SK-N-SH treated with all-trans-retinoic acid at 6 μM for 48 hours (cell line): ENCODE measurements around the gene RPRD1A.

Source experiments
- ATAC-seq: fragments of 200-7000 bp; cut with Tn5 transposase; 3 replicates; pipeline ENCODE4 v1.9.1; 2020; ENCODE audit warnings: mild to moderate bottlenecking, moderate library complexity
- ARNTL ChIP-seq: fragments of 450-650 bp; formaldehyde crosslinking; IDR thresholded peaks from 2 replicates; pipeline ENCODE4 v1.5.0; 2020; ENCODE audit warnings: low read depth, mild to moderate bottlenecking, moderate library complexity, borderline replicate concordance
- BACH2 ChIP-seq: fragments of 250-450 bp; sonication (Bioruptor Pico); IDR thresholded peaks from 2 replicates; pipeline ENCODE4 v1.9.0; 2021; ENCODE audit warnings: mild to moderate bottlenecking, borderline replicate concordance
- CREB5 ChIP-seq: fragments of 250-450 bp; sonication (Bioruptor Pico); IDR thresholded peaks from 2 replicates; pipeline ENCODE4 v1.5.1; 2020; ENCODE audit warnings: low read depth, mild to moderate bottlenecking, moderate library complexity
- CSDC2 ChIP-seq: fragments of 250-450 bp; sonication (Bioruptor Pico); IDR thresholded peaks from 2 replicates; pipeline ENCODE4 v1.5.0; 2020; ENCODE audit warnings: mild to moderate bottlenecking, moderate library complexity
- CSRNP3 ChIP-seq: fragments of 250-450 bp; sonication (Bioruptor Pico); IDR thresholded peaks from 2 replicates; pipeline ENCODE4 v1.5.1; 2021; ENCODE audit warnings: mild to moderate bottlenecking, moderate library complexity
- GLIS3 ChIP-seq: fragments of 250-450 bp; sonication (Bioruptor Pico); IDR thresholded peaks from 2 replicates; pipeline ENCODE4 v1.5.0; 2020; ENCODE audit warnings: mild to moderate bottlenecking, moderate library complexity
- OSR1 ChIP-seq: fragments of 250-450 bp; sonication (Bioruptor Pico); IDR thresholded peaks from 2 replicates; pipeline ENCODE4 v1.8.0; 2022; ENCODE audit warnings: moderate library complexity, mild to moderate bottlenecking, inconsistent platforms
- PATZ1 ChIP-seq: fragments of 250-450 bp; sonication (Bioruptor Pico); IDR thresholded peaks from 2 replicates; pipeline ENCODE4 v1.8.0; 2020; ENCODE audit warnings: mild to moderate bottlenecking, moderate library complexity, borderline replicate concordance
- PPARA ChIP-seq: fragments of 250-450 bp; sonication (Bioruptor Pico); IDR thresholded peaks from 2 replicates; pipeline ENCODE4 v1.5.0; 2020; ENCODE audit warnings: mild to moderate bottlenecking, borderline replicate concordance
- RARB ChIP-seq: fragments of 250-450 bp; sonication (Bioruptor Pico); IDR thresholded peaks from 2 replicates; pipeline ENCODE4 v1.8.0; 2021; ENCODE audit warnings: mild to moderate bottlenecking, moderate library complexity
- SNAI2 ChIP-seq: fragments of 250-450 bp; sonication (Bioruptor Pico); IDR thresholded peaks from 2 replicates; pipeline ENCODE4 v1.5.0; 2020; ENCODE audit warnings: mild to moderate bottlenecking, moderate library complexity
- TCF4 ChIP-seq: fragments of 250-450 bp; sonication (Bioruptor Pico); IDR thresholded peaks from 2 replicates; pipeline ENCODE4 v1.8.0; 2021; ENCODE audit warnings: mild to moderate bottlenecking, moderate library complexity, borderline replicate concordance
- ZC3H10 ChIP-seq: fragments of 250-450 bp; sonication (Bioruptor Pico); IDR thresholded peaks from 2 replicates; pipeline ENCODE4 v1.5.1; 2021; ENCODE audit warnings: mild to moderate bottlenecking, moderate library complexity
- ZFP3 ChIP-seq: fragments of 250-450 bp; sonication (Bioruptor Pico); IDR thresholded peaks from 2 replicates; pipeline ENCODE4 v1.5.0; 2020; ENCODE audit warnings: mild to moderate bottlenecking, moderate library complexity
- ZFP30 ChIP-seq: fragments of 450-650 bp; formaldehyde crosslinking; IDR thresholded peaks from 2 replicates; pipeline ENCODE4 v1.5.0; 2022; ENCODE audit warnings: mild to moderate bottlenecking, moderate library complexity
- ZNF565 ChIP-seq: fragments of 450-650 bp; formaldehyde crosslinking; conservative IDR thresholded peaks from 2 replicates; pipeline ENCODE4 v1.5.0; 2020; ENCODE audit warnings: low read depth, mild to moderate bottlenecking, moderate library complexity
- ZNF70 ChIP-seq: fragments of 450-650 bp; formaldehyde crosslinking; IDR thresholded peaks from 2 replicates; pipeline ENCODE4 v1.5.0; 2020; ENCODE audit warnings: mild to moderate bottlenecking, moderate library complexity
- ZNF8 ChIP-seq: fragments of 450-650 bp; formaldehyde crosslinking; IDR thresholded peaks from 2 replicates; pipeline ENCODE4 v1.5.0; 2020; ENCODE audit warnings: mild to moderate bottlenecking, moderate library complexity
- TF ChIP-seq, protein P1 (sequence below): fragments of 250-450 bp; sonication (Bioruptor Pico); IDR thresholded peaks from 2 replicates; pipeline ENCODE4 v1.8.0; 2021; ENCODE audit warnings: low read depth, mild to moderate bottlenecking, moderate library complexity, borderline replicate concordance

RPRD1A gene

DNA sequence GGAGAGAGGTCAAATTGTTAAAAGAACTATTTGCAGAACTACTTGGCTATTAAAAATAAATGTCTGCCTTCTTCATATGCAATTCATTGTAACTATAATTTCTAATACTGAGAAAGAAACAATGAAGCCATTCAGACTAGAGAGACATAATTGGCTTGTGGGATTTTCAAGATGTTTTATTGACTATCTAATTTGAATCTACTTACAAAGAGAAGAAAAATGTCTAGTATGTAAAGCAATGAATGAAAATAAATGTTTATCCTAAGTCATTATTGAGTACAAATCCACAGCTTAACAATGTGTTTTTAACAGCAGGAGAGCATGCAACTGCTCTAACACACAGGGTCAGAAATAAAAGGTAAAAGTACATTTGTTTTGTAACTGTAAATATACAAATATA lies 75.7 kb downstream of the RPRD1A start:
- TF ChIP-seq, protein P1, sequence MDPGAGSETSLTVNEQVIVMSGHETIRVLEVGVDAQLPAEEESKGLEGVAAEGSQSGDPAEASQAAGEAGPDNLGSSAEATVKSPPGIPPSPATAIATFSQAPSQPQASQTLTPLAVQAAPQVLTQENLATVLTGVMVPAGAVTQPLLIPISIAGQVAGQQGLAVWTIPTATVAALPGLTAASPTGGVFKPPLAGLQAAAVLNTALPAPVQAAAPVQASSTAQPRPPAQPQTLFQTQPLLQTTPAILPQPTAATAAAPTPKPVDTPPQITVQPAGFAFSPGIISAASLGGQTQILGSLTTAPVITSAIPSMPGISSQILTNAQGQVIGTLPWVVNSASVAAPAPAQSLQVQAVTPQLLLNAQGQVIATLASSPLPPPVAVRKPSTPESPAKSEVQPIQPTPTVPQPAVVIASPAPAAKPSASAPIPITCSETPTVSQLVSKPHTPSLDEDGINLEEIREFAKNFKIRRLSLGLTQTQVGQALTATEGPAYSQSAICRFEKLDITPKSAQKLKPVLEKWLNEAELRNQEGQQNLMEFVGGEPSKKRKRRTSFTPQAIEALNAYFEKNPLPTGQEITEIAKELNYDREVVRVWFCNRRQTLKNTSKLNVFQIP (CRISPR knock-in tag) = no peak
- TF ChIP-seq ZNF70 (CRISPR knock-in tag) (no peak), PATZ1 (CRISPR knock-in tag) (no peak)
- ATAC-seq = no peak

- no peak for TF ChIP-seq ARNTL (CRISPR knock-in tag)
- TF ChIP-seq OSR1 = no peak
- TF ChIP-seq ZFP30 = no peak
- TF ChIP-seq BACH2 (CRISPR knock-in tag) = no peak
- no peak for TF ChIP-seq CREB5 (CRISPR knock-in tag)
- TF ChIP-seq, protein P1 (CRISPR knock-in tag) = no peak
- TF ChIP-seq ZNF565 (CRISPR knock-in tag) = no peak
- no peak for TF ChIP-seq CSRNP3 (CRISPR knock-in tag)
- TF ChIP-seq TCF4 = no peak
- TF ChIP-seq SNAI2 (CRISPR knock-in tag) = no peak
- ATAC-seq = peak; percentile 70
Observed at GRCh38 chr18:35983818-35984217, 83.5 kb downstream of the RPRD1A start.

GRCh38 chr18:35983147-35983546 lies 84.2 kb downstream of the RPRD1A start:
- TF ChIP-seq GLIS3 (CRISPR knock-in tag) = no peak
- TF ChIP-seq OSR1 = no peak
- TF ChIP-seq ZNF70 (CRISPR knock-in tag) = no peak
- TF ChIP-seq ARNTL (CRISPR knock-in tag) = no peak
- no peak for TF ChIP-seq ZNF8
- no peak for TF ChIP-seq CREB5 (CRISPR knock-in tag)
- peak; percentile 22 for ATAC-seq

GRCh38 chr18:35982409-35983114 lies 84.8 kb downstream of the RPRD1A start:
- peak; percentile 68 for ATAC-seq
- TF ChIP-seq, protein P1 (CRISPR knock-in tag) = no peak
- TF ChIP-seq PPARA (no peak), ARNTL (CRISPR knock-in tag) (no peak), ZFP30 (no peak), ZFP3 (CRISPR knock-in tag) (no peak), TCF4 (no peak), ZNF70 (CRISPR knock-in tag) (no peak), CSDC2 (CRISPR knock-in tag) (no peak), CREB5 (CRISPR knock-in tag) (no peak), BACH2 (CRISPR knock-in tag) (no peak), SNAI2 (CRISPR knock-in tag) (no peak), GLIS3 (CRISPR knock-in tag) (no peak), CSRNP3 (CRISPR knock-in tag) (no peak), RARB (CRISPR knock-in tag) (no peak), ZC3H10 (CRISPR knock-in tag) (no peak)
